ENCODE measurements around the gene RSAD1.

GRCh38 chr17:50498021-50498874 lies 19.6 kb downstream of the RSAD1 start:
- no peak for TF ChIP-seq EZH2 (IDR thresholded peaks at IDR 0.05; ENCODE audit: borderline replicate concordance, low read depth, low read length, severe bottlenecking)
- no peak for TF ChIP-seq CTCF (IDR thresholded peaks at IDR 0.05; ENCODE audit: borderline replicate concordance, extremely low read depth, low read length, poor library complexity, severe bottlenecking)
